Measurements from ENCODE around the gene SLAMF1. TPM values are rescaled to one million over a fixed set of nuclear protein-coding genes. Genes with fewer than 3 reads are reported as not detected.

SLAMF1 gene
- total and polyA plus RNA-seq, 2 experiments from 2014 or later: not detected

- no peaks in the 10 kb centered on the region for H3K27me3 ChIP-seq (ENCODE audit: insufficient read depth)
- H3K9me3 Mint-ChIP-seq: no peaks in the 10 kb centered on the region
- no peaks in the 10 kb centered on the region for H3F3A ChIP-seq (replicated peaks; ENCODE audit: low read depth)
- H3K36me3 Mint-ChIP-seq (ENCODE audit: low read depth): no peaks in the 10 kb centered on the region
- no peak overlapping the region for H3K4me3 Mint-ChIP-seq
- TF ChIP-seq NANOG (IDR thresholded peaks at IDR 0.05; ENCODE audit: borderline replicate concordance) (no peak), ZNF462 (CRISPR knock-in tag; IDR thresholded peaks at IDR 0.05) (no peak), POLR2AphosphoS5 (IDR thresholded peaks at IDR 0.05; ENCODE audit: low read depth) (no peak), ZNF331 (CRISPR knock-in tag; IDR thresholded peaks at IDR 0.05; ENCODE audit: low read depth) (no peak), STAT1 (IDR thresholded peaks at IDR 0.05; ENCODE audit: unreplicated experiment) (no peak), CTCF (conservative IDR thresholded peaks at IDR 0.05; ENCODE audit: low read depth in 2 of 2) (no peak), JUNB (IDR thresholded peaks at IDR 0.05; ENCODE audit: unreplicated experiment) (no peak), ZNF114 (CRISPR knock-in tag; IDR thresholded peaks at IDR 0.05) (no peak), ETS1 (IDR thresholded peaks at IDR 0.05) (no peak), EZH2 (IDR thresholded peaks at IDR 0.05; ENCODE audit: low read depth, unreplicated experiment) (no peak), REST (IDR thresholded peaks at IDR 0.05; ENCODE audit: unreplicated experiment) (no peak), CREB1 (CRISPR knock-in tag; IDR thresholded peaks at IDR 0.05; ENCODE audit: low read depth) (no peak), EZH2phosphoT487 (IDR thresholded peaks at IDR 0.05; ENCODE audit: unreplicated experiment) (no peak)
- H3K9me2 ChIP-seq (ENCODE audit: insufficient read depth): no peaks in the 10 kb centered on the region; the same call in 1 of the 2 replicates
- H3K79me2 ChIP-seq (replicated peaks; ENCODE audit: insufficient read depth): no peaks in the 10 kb centered on the region
- ATAC-seq (no peak), DNase-seq (ENCODE audit: low spot score) (no peak)
- H3K4me1 ChIP-seq (ENCODE audit: insufficient read depth): no peaks in the 10 kb centered on the region
- H3K4me3 ChIP-seq: no peak overlapping the region
- H4K20me1 ChIP-seq (replicated peaks; ENCODE audit: insufficient read depth): no peaks in the 10 kb centered on the region
- H3K4me1 Mint-ChIP-seq: no peaks in the 10 kb centered on the region
- H2AFZ ChIP-seq: no peak overlapping the region
- H3K27ac Mint-ChIP-seq: no peak overlapping the region
- no peaks in the 10 kb centered on the region for H3K36me3 ChIP-seq (ENCODE audit: insufficient read depth)
- no peaks in the 10 kb centered on the region for H3K27me3 Mint-ChIP-seq (ENCODE audit: insufficient read depth, low read depth, poor library complexity)
- no peak overlapping the region for H3K27ac ChIP-seq (ENCODE audit: low read depth)
- H3K4me2 ChIP-seq: no peak overlapping the region
Observed at GRCh38 chr1:160576390-160576789, 70.5 kb downstream of the SLAMF1 start.

Measured in GM23338 (cell line).